ENCODE results near the gene CST7.
"Not testable (repeated sequence)": the region's sequence is repeated elsewhere in the genome, so short reads cannot be mapped to it uniquely, and the experiment has no call there.

CST7 gene

DNA sequence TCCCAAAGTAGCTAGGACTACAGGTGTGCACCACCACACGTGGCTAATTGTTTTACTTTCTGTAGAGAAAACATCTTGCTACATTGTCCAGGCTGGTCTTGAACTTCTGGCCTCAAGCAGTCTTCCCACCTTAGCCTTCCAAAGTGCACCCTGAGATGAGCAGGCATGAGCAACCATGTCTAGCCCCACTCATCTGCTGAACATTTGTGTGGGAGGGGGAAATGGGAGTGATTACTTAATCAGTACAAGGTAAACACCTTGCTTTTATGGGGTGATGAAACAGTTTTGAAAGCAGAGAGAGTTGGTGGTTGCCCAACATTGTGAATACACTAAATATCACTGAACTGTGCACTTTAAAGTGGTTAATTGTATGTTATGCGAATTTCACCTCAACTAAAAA, 38.2 kb downstream of the CST7 start:
- DNase-seq, result no peak

DNA sequence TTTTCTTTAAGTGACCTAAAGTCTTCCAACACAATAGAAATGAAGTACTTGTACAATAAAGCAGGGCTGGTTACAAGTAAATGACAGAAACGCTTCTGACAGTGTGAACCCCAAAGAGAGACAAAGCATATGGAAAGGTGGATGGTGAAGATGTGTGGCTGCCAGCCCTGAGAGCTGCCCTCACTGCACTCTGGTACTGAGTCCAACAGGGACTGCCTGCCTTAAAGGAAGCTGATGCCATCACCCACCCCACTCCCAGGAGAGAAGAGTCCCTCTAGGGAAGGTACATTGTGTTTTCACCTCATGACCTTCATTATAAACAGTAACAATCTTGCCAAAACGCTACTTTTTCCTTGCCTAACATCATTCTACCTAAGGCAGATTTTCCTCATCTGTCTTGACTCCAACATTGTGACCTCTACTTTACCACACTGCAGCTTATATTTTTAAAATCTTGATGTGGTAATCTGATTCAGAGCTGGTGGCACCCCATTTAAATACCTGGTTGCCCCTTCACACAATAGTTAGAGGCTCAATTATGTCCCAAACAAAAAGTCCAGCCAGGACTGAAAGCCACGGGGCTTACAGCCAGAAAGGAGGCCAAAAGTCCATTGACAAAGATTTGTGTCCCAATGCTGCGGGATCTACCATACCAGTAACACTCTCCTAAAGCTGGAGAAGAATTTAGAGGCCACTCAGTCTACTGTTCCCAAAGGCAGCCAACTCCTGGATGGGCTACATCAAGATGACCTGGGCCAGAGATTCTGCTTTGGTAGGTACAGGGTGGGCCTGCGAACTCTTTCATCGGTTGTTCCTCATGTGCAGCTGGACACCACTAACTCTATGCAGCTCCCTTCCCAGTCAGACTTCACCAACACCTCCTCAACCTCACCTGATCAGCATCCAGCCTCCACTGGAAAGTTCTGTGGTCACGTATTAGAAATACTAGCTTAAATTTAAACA, 39.1 kb downstream of the CST7 start:
- no peak for DNase-seq

DNA sequence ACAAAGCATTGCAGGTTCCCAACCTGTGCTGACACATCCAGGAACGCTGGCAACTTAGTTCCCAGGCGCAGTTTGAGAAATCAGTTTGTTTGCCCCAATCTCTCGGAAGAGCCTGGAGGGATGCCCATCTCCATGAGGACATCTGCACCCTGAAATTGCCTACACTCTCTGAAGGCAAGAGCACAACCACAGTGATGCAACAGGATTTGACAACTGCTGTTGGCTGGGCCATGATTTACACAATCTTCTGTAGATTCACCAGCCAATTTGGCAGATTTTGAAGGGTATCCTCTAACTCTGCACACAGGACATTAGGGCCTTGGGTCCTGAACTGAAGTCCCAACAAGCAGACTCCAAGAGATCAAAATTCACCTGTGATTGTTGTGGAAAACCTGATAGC, 40.1 kb downstream of the CST7 start:
- no peak for DNase-seq

- DNase-seq, result no peak
Observed at GRCh38 chr20:24990810-24991252, 41.8 kb downstream of the CST7 start.

- peak in 1 of 2 experiments; percentile 28 for DNase-seq
Observed at GRCh38 chr20:24991897-24992486, 42.9 kb downstream of the CST7 start.

DNA sequence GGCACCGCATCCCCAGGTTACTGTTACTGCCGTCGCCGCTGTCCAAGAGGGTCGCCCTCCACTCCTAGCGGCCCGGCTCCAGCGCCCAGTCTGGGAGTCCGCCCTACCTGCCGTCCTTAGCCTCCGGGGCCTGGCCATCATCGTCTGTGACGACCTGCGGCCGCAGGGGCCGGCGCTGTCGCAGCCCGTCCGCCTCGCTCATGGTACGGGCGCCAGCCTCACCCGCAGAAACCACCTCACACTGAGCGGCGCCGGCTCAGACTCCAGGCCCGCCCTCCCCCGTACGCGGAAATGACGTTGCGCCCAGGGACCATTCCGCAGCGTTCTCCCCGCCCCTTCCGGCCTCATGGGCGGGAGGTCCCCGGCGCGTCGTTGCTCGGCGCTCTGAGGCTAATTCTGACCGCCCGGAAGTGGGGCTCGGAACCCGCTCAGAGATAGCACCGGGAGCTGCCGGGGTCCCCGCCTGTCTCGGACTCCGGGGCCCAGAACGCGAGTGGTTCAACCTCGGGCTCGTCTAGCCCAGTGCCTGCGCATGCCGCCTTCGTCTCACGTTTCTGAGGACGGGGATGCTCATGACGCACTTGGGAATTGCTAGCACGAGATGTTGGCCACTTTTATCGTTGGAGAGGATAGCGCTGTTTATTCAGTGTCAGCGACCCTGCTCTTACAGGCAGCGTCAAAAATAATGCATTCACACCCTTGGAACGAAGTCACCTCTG, 43.6 kb downstream of the CST7 start, which contains the start of gene APMAP:
Gene APMAP (minus strand): TSS at position 265 of the 719 bp plus-strand sequence. CDS start 63 bp downstream, at position 202.
- peak; percentile 88 to 92 for DNase-seq

DNA sequence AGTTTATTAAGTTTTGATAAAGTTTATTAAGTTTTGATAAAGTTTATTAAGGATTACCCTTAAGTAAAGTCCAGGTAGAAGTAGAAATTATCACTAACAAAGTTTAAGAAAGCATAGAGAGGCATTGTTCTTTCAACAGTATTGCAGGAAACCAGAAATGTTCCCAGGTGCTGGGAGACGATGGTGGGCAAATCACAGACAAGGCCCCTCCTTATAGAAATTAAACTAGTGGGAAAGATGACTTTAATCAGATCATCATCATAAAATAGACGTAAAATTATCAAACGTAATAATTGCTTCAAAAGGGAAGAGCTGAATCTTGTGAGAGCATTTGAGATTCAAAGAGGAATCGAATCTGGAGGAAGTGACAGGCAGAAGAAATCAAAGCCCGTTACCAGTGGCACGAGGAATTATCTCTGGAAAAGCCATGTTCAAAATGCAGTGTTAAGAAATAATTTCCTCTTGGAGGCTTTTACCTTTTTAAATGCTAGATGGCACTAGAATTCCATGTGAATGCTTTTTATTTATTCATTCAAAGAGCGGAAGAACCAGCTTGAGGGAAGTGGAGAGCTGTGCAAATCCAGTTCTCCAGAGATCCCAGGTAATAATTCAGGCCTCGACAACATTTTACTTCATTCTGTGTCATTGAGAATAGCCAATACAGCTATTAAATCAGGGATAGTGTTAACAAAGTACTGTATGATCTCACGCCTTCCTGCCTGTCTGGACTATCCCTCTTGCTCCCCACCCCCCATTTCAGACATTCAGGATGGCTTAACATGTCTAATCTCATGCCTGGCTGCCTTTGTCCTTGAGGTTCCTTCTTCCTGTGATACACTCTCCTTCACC, 44.5 kb downstream of the CST7 start:
- peak in 1 of 2 experiments; percentile 66 for DNase-seq

- no peak for DNase-seq
Observed at GRCh38 chr20:24994186-24994465, 45.1 kb downstream of the CST7 start.

DNA sequence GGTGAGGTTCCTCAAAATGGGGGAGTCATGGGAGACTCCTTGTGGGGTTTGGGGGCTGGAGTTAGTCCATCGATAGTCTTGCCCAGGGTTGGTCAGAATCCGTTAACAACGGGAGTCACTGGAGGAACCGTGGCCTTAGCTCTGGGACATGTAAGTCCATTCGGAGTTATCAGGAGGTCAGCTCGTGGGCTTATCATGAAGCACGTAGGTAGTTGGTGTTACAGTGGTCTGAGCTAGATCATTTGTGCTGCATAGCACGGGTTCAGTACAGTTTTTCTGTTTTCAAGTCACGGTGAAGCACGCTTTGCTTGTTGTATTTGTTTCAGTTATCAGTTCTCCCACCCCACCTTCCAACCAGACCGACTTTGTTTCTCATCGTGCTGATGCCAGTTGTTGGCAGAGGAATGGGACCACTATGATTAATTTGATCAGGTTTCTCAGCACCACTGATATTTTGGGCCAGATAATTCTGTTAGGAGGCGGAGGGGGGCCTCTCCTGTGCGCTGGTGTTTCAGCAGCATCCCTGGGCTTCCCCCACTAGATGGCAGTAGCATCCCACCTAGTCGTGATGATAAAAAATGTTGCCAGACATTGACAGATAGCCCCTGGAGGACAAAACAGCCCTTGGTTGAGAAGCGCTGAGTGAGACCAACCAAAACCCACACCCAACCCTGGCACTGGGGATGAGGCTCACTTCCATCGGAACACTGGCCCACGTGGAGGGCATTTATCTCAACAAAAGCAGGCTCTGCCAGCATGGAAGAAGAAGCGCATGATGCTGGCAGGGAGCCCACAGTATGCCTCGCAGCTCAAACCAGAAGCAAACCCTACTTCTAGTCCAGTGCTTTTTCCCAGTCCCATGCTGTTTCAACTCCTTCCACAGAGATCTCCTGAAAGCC, 45.6 kb downstream of the CST7 start:
- peak in 1 of 2 experiments; percentile 77 for DNase-seq

DNA sequence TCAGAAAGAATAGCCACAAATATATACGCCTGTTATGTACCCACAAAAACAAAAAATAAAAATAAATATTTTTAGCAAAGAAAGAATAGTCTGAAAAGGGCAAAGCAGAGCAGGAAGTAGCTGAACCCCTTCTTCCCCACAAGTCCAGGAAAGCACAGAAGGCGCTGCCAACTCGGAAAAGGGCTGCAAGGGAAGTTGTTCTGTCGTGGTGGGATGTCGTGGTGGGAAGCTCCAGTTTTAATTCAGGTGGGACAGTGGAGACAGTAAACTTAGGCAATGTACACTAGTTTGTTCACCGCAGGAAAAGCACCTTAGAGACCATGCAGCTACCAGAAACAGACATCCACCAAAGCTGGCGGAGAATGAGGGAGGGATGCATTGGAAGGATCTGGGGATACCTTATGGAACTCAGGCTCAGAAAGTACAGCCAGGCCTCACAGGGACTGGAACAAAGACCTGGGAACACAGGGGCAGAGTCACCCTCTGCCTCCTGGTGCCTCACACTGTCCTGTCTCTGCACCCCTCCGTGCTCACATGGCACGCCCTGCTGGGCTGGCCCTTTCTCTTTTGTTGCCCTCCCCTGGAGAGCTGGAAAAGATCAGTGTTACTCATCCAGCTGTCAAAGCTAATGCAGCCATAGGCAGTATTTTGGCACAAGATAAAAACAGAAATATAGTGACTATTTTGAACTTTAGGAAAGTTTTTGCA, 46.8 kb downstream of the CST7 start:
- no peak for DNase-seq

- DNase-seq, result no peak
Observed at GRCh38 chr20:24996449-24997377, 47.6 kb downstream of the CST7 start.

GRCh38 chr20:24998121-24998520, 49.1 kb downstream of the CST7 start:
- no peak for DNase-seq

- no peak for DNase-seq
Observed at GRCh38 chr20:24998631-24999445, 49.8 kb downstream of the CST7 start.

DNA sequence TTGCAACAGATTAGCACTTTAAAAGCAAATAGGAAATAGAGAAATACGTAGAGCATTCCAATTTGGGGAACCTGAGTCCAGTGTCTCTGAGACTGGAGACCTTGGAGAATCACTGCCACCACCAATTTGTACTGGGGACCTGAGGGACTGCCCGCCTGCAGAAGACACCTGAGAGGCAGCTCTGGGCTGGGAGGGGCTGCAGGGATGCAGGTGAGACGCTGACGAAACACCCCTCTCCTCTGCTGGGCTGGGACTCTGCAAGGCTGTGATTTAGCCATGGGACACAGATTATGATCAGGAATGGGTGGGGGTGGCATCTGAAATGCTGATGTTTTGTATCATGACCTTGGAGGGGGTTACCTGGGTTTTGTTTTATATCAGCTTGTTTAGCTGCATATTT, 50.5 kb downstream of the CST7 start:
- DNase-seq, result no peak

GRCh38 chr20:25000268-25000801, 51.3 kb downstream of the CST7 start:
- peak; percentile 54 to 64 for DNase-seq

DNA sequence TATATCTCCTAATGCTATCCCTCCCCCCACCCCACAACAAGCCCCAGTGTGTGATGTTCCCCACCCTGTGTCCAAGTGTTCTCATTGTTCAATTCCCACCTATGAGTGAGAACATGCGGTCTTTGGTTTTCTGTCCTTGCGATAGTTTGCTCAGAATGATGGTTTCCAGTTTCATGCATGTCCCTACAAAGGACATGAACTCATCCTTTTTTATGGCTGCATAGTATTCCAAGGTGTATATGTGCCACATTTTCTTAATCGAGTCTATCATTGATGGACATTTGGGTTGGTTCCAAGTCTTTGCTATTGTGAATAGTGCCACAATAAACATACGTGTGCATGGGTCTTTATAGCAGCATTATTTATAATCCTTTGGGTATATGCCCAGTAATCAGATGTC, 52.3 kb downstream of the CST7 start:
- DNase-seq, result not testable (repeated sequence)

DNA sequence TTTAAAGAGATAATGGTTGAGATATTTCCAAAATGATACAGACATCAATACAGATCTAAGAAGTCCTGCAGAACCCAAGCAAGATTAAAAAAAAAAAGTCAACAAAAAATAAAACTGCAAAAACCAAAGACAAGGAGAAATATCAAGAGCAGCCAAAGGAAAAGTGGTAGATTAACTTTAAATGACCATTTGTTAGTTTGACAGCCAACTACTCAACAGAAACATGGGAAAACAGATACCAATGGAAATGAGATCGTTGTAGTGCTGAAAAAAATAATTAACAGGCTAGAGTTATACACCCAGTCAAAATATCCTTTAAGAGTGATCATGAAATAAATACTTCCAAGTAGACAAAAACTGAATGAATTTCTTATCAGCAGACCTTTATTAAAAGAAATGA, 53.9 kb downstream of the CST7 start:
- no peak for DNase-seq

GRCh38 chr20:25005220-25005619, 56.2 kb downstream of the CST7 start:
- no peak for DNase-seq

DNA sequence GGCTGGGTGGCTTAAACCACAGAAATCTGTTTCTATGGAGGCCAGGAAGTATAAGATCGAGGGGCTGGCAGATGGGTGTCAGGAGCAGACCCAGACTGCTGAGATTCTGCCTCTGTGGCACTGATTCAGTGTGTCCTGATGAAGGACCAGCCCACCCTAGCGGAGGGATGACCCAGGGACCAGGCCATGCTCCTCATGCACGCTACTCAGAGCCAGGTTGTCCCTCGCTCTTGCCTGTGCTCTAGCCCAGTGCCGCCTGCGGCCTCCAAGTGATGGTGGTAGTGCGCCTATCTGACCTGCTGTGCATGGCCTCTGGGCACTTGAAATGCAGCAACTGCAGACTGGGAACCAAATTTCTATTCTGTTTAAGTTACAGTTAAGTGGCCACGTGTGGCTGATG, 56.6 kb downstream of the CST7 start:
- no peak for DNase-seq

Data from SW 1271 (cell line).